GM18870 (cell line): ENCODE measurements around the gene CCL19.
"Not testable (repeated sequence)": the region's sequence is repeated elsewhere in the genome, so short reads cannot be mapped to it uniquely, and the experiment has no call there.

Source experiments
- ATAC-seq: cut with Tn5 transposase; IDR thresholded peaks from one replicate; pipeline ENCODE4 v1.9.1; 2021; ENCODE audit warnings: moderate library complexity; ENCODE audit not compliant: unreplicated experiment

Gene CCL19

DNA sequence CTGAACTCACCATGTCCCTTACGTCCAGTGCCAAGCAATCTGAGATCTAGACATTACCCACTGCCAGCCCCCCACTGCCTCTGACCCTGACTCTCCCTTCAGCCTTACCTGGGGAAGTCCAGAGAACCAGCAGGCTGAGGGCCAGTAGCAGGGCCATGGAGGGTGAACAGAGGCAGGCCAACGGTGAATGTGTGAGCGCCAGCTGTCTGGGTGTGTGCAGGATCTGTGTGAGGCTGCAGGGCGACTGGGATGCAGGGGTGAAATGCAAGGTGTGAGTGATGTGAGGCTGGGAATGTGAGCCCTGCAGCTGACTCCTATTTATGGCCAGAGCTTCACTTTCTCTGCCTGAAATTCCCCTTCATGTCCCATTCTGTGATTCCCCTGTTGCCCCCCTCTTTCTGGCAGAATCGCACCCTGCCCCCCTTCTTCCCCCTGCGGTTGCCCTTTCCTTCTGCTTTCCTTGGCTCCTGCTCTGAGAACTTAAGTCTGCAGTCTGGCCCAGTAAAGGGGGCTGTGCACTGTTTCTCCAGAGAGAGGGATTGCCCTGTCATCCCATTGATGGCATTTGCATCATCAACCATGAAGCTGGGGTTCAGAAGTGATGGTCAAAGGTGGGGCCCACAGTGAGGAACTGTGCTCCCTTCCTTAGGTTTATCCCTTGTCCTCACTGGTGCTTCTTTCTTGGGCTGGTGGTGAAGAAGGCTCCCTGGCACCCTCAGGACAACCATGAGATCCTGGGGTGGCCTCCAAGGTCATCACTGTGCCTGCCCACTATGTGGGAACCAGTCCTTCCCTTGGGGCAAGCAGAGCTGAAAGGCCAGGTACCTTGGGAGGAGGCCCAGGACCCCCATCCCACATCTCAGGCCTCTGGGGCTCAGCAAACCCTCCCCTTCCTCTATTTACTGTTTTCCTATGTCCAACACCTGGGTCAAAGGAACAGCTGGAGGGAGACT is at the start of gene CCL19:
Gene CCL19, minus strand, starts transcription at position 294 of the 953 bp plus-strand sequence. Its CDS starts 137 bp downstream, at position 157.
- ATAC-seq, result no peak

DNA sequence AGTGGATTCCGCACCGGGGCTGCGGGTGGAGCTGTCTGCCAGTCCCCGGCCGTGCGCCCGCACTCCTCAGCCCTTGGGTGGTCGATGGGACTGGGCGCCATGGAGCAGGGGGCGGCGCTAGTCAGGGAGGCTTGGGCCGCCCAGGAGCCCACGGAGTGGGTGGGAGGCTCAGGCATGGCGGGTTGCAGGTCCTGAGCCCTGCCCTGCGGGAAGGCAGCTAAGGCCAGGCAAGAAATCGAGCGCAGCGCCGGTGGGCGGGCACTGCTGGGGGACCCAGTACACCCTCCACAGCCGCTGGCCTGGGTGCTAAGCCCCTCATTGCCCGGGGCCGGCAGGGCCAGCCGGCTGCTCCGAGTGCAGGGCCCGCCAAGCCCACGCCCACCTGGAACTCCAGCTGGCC is 49.1 kb upstream of the CCL19 start:
- ATAC-seq, result not testable (repeated sequence)

DNA sequence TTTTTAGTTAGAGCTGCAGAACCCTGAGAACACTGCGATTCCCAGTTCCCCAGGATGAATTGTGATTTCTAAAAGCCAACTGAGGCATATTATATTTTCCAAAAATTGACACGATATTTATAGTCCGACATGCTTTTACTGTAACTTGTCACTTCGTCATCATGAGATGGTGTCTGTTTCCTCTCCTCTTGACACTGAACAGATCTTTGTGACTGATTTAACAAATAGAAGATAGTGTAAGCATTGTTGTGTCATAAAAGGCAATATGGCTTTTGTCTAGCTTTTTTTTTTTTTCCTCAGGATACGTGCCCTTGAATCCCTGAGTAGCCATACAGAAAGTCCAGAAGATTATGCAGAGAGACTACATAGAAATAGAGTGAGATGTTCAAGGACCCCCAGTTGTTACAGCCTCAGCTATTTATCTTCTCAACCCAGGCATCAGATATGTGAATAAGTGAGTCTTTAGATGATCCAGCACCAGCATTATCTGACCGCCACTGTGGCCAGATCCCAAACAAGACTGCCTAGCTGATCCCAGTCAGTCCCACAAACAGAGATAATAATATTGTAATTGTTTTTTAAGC is 46.7 kb upstream of the CCL19 start:
- ATAC-seq, result no peak

DNA sequence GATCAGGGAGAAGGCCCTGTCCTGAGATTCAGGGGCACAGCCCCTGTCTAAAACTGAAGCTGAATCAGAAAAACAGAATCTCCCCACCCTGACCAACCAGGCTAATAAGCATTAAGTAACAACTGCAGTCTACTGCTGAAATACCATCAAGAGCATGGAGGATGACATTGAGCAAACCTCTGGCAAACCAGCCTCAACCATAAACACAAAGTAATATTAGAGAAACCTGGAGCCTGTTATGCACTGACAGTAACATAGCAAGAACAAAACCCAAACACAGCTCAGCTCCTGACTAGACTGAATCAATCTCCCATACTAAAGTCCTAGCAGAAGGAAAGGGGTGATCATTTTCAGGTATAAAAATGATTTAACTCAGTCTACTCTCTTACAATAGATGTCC is 43.6 kb upstream of the CCL19 start:
- ATAC-seq, result no peak

DNA sequence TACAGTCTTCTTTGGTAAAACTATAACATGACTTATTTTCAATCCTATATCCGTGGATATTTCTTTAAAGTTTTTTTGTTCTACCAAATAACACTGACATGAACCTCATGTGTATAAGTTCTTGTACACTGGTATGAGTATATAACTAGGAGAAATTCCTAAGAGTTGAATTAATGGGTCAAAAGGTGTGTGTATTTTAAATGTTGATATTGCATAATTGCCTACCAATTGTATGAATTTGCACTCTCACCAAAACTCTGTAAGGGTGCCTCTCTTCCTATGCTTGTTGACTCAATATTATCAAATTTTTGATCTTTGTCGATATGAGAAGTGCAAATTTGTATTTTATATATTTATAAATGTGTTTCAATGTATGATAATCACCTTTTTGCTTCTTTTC is 41.8 kb upstream of the CCL19 start:
- ATAC-seq, result no peak

DNA sequence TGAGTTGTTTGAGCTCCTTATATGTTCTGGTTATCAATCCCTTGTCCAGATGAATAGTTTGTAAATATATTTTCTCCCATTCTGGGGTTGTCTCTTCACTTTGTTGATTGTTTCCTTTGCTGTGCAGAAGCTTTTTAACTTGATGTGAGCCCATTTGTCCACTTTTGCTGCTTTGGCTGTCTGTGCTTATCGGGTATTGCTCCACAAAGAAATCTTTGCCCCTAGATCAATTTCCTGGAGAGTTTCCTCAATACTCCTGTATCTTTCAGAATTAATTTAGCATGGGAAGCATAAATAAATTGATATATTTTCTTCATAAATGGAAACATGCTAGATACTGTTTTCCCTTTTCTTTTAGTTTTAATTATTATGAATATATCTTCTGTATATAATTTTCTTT is 41.4 kb upstream of the CCL19 start:
- no peak for ATAC-seq

DNA sequence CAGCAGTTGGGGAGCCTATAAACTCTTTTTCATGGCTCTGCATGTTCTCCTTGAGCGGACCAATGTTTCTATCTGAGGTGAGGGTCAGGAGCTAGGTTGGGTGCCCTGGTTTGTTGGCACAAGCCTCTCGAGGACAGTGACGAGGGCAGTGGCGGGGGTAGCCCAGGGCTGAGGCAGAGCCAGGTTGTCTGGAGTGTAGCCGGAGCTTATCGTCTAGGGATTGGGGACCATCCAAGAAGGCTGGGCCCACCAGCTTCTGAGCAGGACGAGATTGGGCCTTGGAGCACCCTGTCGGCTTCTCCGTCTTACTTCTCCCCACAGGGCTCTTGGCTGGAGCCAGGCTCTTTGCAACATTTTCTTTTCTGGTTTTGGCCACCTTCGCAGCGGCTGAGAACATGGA is 32.1 kb upstream of the CCL19 start:
- no peak for ATAC-seq

DNA sequence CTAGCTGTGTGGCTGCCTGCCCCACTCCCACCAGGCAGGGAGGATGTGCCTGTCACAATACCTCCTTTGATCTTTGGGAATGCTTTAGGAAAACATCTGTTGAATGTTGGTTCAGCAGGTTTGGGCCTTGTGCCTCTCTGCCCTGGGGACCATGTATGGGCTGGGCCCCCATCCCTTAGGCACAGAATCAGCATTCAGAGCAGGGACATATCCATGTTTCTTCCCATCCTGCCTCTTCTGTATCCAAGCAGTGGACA is 28.6 kb upstream of the CCL19 start:
- not testable (repeated sequence) for ATAC-seq

DNA sequence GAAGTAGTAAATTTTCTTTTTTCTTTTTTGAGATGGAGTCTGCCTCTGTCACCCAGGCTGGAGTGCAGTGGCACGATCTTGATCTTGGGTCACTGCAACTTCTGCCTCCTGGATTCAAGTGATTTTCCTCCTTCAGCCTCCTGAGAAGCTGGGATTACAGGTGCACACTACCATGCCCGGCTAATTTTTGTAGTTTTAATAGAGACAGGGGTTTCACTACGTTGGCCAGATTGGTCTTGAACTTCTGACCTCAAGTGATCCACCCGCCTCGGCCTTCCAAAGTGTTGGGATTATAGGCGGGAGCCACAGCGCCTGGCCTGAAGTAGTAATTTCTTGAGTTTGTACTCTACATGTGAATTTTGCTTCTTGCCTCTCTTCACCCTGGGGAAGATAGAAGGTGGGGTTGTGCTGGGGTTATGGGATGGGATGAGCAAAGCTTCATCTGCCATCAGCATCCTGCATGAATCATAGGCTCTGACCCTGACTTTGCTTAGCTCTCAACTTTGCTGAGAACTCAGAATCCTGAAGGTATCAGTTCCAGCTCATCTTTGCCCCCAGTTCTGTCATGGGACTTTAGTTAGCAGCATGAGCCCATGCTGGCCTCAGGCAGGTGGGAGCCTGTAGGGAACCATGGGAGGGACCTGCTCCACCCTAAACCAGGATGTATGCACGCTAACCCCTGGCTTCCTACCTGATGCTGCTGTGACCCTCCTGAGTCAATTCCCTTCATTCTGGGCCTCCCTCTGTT is 28.1 kb upstream of the CCL19 start:
- ATAC-seq, result no peak

DNA sequence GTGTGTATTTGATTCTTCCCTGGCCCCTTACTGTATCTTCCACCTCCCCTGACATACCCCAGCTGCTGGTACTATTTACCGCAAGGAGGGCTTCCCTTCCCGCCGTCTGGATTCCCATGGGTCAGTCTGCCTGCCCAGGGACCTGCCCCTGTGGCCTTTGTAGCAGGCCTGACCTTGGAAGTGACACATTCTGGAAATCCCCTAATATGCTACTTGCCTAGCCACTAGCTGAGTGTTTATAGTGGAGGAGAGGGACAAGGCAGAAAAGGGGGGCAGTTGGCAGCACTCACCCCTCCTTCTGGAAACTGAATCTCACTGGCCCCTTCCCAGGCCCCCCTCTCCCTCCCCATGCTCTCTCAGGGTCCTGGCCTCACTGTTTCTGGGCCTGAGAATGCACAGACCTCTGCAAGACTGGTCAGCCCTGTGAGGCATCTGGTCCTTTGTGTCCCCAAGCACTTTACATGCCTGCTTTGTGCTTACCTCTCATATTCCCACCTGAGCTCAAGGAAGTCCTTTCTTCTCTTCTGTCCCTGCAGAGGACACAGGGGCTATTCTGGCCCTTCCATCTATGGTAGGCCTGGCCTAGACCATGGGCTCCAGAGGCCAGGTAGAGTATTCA is 27.0 kb upstream of the CCL19 start:
- ATAC-seq, result no peak

DNA sequence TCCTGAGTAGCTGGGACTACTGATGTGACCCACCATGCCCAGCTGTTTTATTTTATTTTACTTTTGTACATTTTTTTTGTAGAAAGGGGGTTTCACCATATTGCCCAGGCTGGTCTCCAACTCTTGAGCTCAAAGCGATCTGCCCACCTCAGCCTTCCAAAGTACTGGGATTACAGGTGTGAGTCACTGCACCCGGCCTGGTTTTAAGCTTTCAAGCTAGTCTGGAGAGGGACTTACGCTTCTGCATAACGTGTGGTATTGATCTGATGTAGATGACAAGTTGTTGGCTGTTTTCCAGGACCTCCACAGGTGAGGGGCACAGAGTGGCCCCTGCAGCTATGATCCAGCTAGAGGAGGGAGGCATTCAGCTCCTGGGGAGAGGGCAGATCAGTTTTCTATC is 25.6 kb upstream of the CCL19 start:
- ATAC-seq, result no peak

DNA sequence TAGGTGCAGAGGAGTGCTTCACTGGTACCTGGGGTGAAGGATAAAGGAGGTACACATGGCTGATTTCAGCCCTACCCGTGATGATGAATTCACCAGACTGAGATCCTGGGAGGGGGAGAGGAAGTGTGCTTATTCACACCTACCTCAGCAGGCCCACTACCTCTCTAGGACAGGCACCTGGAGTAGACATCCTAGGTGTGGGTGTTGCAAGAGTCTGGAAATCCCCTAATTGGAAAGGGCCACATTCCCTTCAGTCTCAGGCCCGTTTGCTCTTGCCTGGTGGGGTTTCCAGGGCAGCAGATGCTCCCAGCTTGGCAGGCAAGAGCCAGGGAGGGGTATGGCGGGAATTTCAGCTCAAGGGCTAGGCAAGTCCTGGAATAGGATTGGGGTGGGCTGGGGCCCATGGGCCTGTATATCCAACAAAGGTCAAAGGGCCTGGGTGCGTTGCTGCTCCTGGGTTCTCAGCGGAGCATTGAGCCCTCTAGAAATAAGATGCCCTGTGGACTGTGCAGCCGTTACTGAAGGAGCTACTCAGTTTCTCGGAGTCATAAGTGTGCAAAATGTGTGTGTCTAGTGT is 24.7 kb upstream of the CCL19 start:
- no peak for ATAC-seq

DNA sequence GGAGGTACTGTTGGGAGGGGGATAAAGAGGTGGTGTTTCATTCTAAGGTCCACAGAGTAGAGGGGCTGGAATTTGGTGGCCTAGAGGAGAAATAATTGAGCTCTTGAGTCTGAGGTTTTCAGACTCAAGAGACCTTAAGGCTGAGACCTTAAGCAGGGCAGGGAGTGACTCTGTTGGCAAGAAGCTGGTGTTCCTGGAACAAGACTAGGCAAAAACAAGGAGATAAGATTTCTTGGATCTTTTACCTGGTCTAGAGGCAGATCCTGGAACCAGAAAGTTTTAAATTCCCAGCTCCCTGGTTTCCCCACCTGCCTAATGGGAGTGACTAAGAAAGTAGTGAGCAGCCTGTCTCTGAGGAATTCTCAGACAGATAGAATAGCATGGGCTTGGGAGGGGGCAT is 22.9 kb upstream of the CCL19 start:
- no peak for ATAC-seq

DNA sequence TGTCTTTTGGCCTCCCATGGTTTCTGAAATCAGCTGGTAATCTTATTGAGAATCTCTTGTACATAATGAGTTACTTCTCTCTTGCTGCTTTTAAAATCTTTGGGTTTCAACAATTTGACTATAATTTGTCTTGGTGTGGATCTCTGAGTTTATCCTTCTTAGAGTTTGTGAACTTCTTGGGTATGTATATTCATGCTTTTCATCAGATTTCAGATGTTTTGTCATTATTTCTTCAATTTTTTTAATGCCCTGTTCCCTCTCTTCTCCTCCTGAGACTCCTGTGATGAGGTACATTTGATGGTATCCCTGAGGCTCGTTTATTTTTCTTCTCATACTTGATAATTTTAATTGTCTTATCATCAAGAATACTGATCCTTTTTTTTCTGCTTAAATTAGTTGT is 21.1 kb upstream of the CCL19 start:
- ATAC-seq, result no peak

DNA sequence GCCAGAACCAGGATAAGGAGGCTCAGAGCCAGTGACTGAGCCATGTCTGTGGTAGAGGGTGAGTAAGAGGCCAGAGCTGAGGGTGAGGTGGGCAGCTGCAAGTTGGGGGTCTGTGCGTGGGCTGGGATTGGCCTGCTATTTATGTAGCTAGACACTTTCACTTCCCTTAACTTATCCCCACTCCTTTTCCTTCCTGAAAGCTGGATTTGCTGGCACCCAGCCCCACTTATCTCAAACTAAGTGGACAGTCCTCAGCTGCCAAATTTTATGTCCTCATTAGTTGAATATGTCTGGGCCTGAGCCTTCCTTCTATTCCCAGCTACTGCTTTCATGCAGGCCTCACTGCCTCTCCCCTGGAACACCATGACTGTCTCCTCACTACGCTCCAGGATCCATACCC is 18.9 kb upstream of the CCL19 start, which contains the start of gene CCL21:
Gene CCL21, minus strand, starts transcription at position 114 of the 400 bp plus-strand sequence. Its CDS starts 70 bp downstream, at position 44.
- ATAC-seq, result no peak

DNA sequence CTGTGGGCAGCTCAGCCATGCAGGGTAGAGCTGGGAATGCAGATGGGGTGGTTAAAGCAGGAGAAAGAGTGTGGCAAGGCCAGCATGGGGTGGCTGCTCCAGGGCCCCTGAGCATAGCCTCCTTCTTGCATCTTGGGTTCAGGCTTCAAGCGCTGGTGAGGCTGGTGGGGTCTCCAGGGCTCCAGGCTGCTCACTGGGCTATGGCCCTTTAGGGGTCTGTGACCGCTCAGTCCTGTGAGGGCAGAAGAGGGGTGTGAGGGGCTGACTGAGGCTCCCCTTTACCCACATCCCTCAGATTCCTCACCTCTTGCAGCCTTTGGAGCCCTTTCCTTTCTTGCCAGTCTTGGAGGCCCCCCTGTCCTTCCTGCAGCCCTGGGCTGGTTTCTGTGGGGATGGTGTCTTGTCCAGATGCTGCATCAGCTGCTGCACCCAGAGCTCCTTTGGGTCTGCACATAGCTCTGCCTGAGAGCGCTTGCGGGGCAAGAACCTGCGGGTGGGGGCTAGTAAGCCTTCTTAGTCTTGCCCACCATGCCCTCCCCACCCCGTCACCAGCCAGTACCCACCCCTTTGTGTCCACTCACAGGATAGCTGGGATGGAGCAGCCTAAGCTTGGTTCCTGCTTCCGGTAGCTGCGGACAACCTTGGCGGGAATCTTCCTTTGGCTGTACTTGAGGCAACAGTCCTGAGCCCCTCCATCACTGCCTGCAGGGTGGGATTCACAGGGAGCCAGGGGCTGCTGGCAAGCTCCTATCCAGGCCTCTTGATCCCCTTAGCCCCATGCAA is 18.3 kb upstream of the CCL19 start:
- no peak for ATAC-seq

DNA sequence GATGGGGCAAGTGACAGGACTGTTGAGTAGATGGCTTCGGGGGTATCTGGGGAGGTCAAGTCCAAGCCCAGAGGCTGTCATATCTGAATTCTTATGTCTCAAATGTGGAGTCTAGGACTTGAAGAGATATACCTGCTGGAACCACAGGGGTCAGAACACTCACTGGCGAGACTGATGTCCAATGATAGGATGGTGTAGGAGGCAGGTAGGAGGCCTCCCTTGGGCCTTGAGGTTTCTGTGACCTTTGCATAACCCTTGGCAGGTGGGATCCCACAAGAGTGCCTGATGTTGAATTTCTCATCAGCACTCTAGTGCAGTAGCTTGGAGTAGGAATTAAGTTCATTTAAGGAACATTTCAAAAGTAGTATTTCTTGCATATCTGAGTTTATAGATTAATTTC is 16.1 kb upstream of the CCL19 start:
- no peak for ATAC-seq

DNA sequence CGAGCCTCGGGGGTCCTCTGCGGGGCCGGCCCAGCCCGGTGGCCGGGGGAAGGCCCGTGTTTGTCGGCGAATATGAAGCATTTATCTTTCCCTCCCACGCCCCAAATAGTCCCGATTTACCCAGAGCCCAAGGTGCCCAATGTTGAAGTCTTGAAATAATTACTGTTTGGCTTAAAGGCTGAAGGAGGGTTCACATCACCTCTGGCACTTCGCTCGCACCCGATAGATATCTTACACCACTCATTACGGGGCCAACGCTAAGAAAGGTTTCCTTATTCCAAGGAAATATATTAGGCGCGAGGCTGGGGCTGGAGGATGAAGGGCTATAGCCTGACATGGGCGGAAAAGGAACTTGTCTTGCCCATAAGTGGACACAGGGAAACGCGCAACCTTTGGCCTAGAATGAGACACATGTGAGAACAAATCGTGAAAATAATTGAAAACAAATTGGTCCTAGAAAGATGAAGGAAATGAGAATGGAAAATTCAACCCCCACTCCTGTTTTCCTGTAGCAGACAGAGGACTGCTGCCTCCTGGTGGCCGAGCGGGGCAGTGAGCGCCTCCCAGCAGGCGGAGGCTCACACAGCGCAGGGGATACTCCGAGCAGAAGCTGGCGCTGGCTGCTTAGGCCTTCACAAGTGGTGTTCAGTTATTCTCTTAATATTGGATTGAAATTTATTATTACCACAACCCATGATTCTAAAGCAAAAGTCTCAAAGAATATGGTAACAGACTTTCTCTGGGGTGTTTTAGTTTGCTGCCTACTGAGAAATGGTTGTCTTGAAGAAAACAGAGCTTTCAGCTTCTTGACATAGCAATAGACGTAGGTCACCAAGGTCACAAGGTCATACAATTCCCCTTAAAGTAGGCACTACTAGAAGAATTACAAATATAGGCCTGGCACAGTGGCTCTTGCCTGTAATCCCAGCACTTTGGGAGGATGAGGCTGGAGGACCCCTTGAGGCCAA is 11.0 kb upstream of the CCL19 start:
- no peak for ATAC-seq
